Measurements from ENCODE around the gene RFX8. TPM values are rescaled to one million over a fixed set of nuclear protein-coding genes. Genes with fewer than 3 reads are reported as not detected.

Gene RFX8
- total RNA-seq, 6 experiments from 2014 or later: 2.8 to 8.0 (median 5.3) TPM

DNA sequence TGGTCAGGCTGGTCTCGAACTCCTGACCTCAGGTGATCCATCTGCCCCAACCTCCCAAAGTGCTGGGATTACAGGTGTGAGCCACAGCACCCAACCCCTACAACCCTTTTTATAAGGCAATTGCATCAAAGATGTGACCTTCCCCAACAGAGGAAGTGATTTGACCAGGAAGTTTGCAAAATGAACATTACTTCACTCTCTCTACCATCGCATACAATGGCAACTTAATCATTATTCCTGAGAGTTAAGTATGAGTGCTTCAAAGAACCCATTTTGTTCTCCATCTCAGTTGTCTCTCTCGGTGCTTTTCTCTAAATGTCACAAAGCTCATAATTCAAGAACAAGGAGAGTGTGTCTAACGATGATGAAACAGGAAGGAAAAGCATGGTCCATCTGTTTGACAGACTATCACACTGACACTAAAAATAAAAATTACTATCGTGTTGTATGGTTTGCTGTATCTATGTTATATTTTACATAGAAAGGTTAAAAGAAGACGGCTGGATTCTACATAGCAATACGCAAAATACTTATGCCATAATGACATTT lies 69.5 kb downstream of the RFX8 start:
- peaks cover 12% of the 10 kb centered on the region for H3K4me1 Mint-ChIP-seq (ENCODE audit: low read depth)
- no peaks in the 10 kb centered on the region; the same call in 1 of the 2 replicates for H3K27me3 Mint-ChIP-seq (ENCODE audit: insufficient read depth)
- DNase-seq: no peak
- TF ChIP-seq CTCF (IDR thresholded peaks at IDR 0.05): no peak
- H3K36me3 Mint-ChIP-seq (ENCODE audit: low read depth): peaks cover 30% of the 10 kb centered on the region
- no peak overlapping the region for H3K27ac Mint-ChIP-seq
- no peaks in the 10 kb centered on the region for H3K9me3 Mint-ChIP-seq
- H3K4me3 Mint-ChIP-seq: no peak overlapping the region

DNA sequence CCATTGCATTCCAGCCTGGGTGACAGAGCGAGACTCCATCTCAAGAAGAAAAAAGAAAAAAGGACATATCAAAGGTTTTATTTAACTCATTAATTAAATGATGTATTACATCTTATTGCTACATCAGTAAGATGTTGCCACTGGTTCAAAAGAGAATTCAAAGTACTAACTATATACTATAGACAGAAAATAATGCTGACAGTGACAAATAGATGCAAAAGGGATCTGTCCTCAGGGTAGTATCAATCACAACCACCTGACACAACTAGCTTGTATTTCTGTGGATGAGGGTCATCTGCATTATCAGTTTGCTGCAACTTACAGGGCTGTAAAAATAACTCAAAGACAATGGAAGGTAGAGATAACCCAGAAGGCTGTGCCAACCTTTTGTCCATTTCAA lies 71.2 kb downstream of the RFX8 start:
- H3K36me3 Mint-ChIP-seq (ENCODE audit: low read depth): peaks cover 24% of the 10 kb centered on the region
- DNase-seq: no peak
- H3K27ac Mint-ChIP-seq: no peak overlapping the region
- H3K4me1 Mint-ChIP-seq (ENCODE audit: low read depth): peaks cover 21% of the 10 kb centered on the region
- no peak for TF ChIP-seq CTCF (IDR thresholded peaks at IDR 0.05)
- H3K4me3 Mint-ChIP-seq: no peak overlapping the region
- no peaks in the 10 kb centered on the region for H3K9me3 Mint-ChIP-seq
- H3K27me3 Mint-ChIP-seq (ENCODE audit: insufficient read depth): no peaks in the 10 kb centered on the region; the same call in 1 of the 2 replicates

DNA sequence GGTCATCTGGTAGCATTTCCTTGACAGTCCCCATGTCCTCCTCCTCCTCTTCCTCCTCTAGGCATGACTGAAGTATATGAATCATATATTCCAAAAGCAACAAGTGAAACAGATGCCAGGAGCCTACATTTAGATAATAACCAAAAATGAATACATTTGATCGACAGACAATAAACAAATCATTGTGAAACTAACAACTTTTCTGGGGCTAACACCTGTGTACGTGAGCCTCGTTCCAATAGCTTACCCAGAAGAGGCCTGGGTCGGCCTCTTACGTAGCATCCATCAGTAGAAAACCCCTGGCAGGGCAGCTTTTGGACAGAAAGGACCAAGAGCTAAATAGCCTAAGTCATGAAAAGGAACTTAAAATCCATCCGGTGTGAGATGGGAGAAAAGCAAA lies 72.3 kb downstream of the RFX8 start:
- DNase-seq: no peak
- no peaks in the 10 kb centered on the region for H3K9me3 Mint-ChIP-seq
- peaks cover 24% of the 10 kb centered on the region for H3K36me3 Mint-ChIP-seq (ENCODE audit: low read depth)

DNA sequence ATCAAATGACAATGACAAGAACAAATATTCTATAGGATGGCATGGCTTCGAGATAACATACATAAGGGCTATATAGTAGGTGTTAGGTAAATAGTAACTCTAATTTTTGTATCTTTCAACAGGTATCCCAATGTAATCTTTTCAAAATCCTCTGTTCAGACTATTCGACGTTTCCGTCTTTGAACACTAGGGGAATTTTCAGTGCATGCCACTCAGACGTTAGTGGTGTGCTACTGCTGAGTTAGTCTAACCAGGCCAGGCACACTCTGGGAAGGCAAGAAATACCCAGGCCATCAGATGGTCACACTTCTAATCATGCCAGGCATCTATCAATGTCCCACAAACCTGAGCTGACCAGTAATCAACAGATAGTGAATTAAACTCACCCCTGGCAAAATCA lies 73.0 kb downstream of the RFX8 start:
- peak; percentile 51 for TF ChIP-seq CTCF (IDR thresholded peaks at IDR 0.05)

More for the DNA sequence above, 72.3 kb downstream of the RFX8 start:
- no peak for TF ChIP-seq CTCF (IDR thresholded peaks at IDR 0.05)
- Mint-ChIP-seq H3K4me1 (ENCODE audit: low read depth) (peaks cover 22% of the 10 kb centered on the region), H3K4me3 (no peak overlapping the region), H3K27ac (no peak overlapping the region), H3K27me3 (ENCODE audit: insufficient read depth) (no peaks in the 10 kb centered on the region)

DNA sequence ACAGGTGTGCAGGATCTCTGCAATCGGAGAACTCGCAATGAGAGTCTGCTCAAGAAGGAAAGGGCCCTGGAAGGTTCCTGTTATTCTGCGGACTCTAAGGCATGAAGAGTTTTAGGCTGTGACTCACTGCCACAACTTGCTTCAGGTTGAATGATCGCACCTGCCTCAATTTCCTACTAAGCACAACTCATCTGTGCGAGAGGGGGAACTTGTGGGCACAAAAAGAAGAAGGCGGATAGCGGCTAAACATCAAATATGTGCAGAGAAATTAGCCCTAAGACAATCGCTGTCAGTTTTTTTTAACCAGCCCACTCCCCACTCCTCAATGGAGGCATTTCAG lies 73.6 kb downstream of the RFX8 start:
- TF ChIP-seq CTCF (IDR thresholded peaks at IDR 0.05): no peak
- Mint-ChIP-seq H3K4me3 (no peak overlapping the region), H3K9me3 (no peaks in the 10 kb centered on the region), H3K4me1 (ENCODE audit: low read depth) (peaks cover 26% of the 10 kb centered on the region), H3K27ac (no peak overlapping the region), H3K27me3 (ENCODE audit: insufficient read depth) (no peaks in the 10 kb centered on the region), H3K36me3 (ENCODE audit: low read depth) (peaks cover 20% of the 10 kb centered on the region; the same call in 1 of the 2 replicates)
- DNase-seq: no peak

More for the DNA sequence above, 73.0 kb downstream of the RFX8 start:
- no peak for DNase-seq
- Mint-ChIP-seq H3K4me3 (no peak overlapping the region), H3K27me3 (ENCODE audit: insufficient read depth) (no peaks in the 10 kb centered on the region), H3K36me3 (ENCODE audit: low read depth) (peaks cover 20% of the 10 kb centered on the region), H3K27ac (no peak overlapping the region), H3K9me3 (no peaks in the 10 kb centered on the region), H3K4me1 (ENCODE audit: low read depth) (peaks cover 25% of the 10 kb centered on the region)
